Heart right ventricle (tissue), 16 donors: ENCODE measurements around the gene CPA3. TPM values are rescaled to one million over a fixed set of nuclear protein-coding genes. Genes with fewer than 3 reads are reported as not detected.

ENCODE experiments used
- ATAC-seq, 8 donors: fragments of 200-7000 bp; cut with Tn5 transposase; one replicate each; pipeline ENCODE4 v1.9.1; 2020; ENCODE audit warnings: mild to moderate bottlenecking in 8 of 8, moderate library complexity in 8 of 8, moderate number of reproducible peaks in 1 of 8
- DNase-seq, 2 donors: peaks; one replicate each; pipeline ENCODE4 v3.0.0-alpha.2; 2020
- H3K27ac ChIP-seq, 10 donors: fragments of 200-600 bp; sonication (generic) in 2 of 10; one replicate each; pipeline versions ENCODE4 v1.5.0 to v1.8.0; 2020 to 2022; ENCODE audit warnings: mild to moderate bottlenecking in 3 of 10
- H3K27me3 ChIP-seq, 7 donors: fragments of 200-600 bp; one replicate each; pipeline ENCODE4 v1.8.0; 2021 to 2022; ENCODE audit warnings: mild to moderate bottlenecking in 2 of 7
- H3K36me3 ChIP-seq, 9 donors: fragments of 200-600 bp; sonication (generic) in 1 of 9; one replicate each; pipeline versions ENCODE4 v1.5.0 to v1.8.0; 2020 to 2022; ENCODE audit warnings: mild to moderate bottlenecking in 2 of 9
- H3K4me1 ChIP-seq, 9 donors: fragments of 200-600 bp; sonication (generic) in 1 of 9; one replicate each; pipeline versions ENCODE4 v1.5.0 to v1.8.0; 2020 to 2022; ENCODE audit warnings: mild to moderate bottlenecking in 4 of 9
- H3K4me3 ChIP-seq, 10 donors: fragments of 200-600 bp; sonication (generic) in 2 of 10; one replicate each; pipeline versions ENCODE4 v1.5.0 to v1.8.0; 2020 to 2022; ENCODE audit warnings: mild to moderate bottlenecking in 7 of 10, moderate library complexity in 2 of 10
- H3K9me3 ChIP-seq, 11 donors: fragments of 200-600 bp in 10 of 11; sonication (generic) in 2 of 11; one replicate each; pipeline versions ENCODE4 v1.5.0 to v1.8.0; 2013 to 2022; ENCODE audit warnings: mild to moderate bottlenecking in 2 of 11, control low read depth in 1 of 11, moderate library complexity in 1 of 11
- WGBS, 2 donors: extraction: QIAGEN DNeasy Blood & Tissue Kit; methylation state at CpG; one replicate each; pipeline ENCODE4 v1.1.7; 2013; ENCODE audit warnings: inconsistent platforms in 1 of 2; 5-methylcytosine and 5-hydroxymethylcytosine counted together
- intact Hi-C, 10 donors: fragments of 100-400 bp; cut with DNase I; formaldehyde crosslinking; loops; one replicate each; pipeline versions ENCODE4 v1.11.1 to v1.14.2; 2022
- polyA plus RNA-seq, 2 donors: library from polyadenylated mRNA; stranded (reverse); fragments of 200-250 nt; gene quantifications; one replicate each; pipeline ENCODE4 v1.2.3, GENCODE V29; 2013
- total RNA-seq, 10 donors: library from RNA; stranded (reverse); fragmentation: NEBNext Ultra II Directional in 3 of 10; extraction: Animal tissue kit (Norgen Biotek cat#: 25700) in 3 of 10; gene quantifications; one replicate each; pipeline versions ENCODE4 v1.2.1 to v1.2.4, GENCODE V29; 2021 to 2023
- TF ChIP-seq, protein P1 (sequence below), 9 donors: fragments of 200-600 bp; sonication (generic) in 2 of 9; IDR thresholded peaks; one replicate each; pipeline versions ENCODE4 v1.5.0 to v1.8.0; 2021 to 2022; ENCODE audit warnings: antibody characterized with exemption in 9 of 9, mild to moderate bottlenecking in 5 of 9, moderate library complexity in 1 of 9
- donor health status: Arrhythmogenic right ventricular cardiomyopathy.
- donor health status: ischemic (EF 13 %, LVEDD 7.1; RV severe dilation, severe dysfunction).
- donor health status: healthy with polysubstance abuse.
- donor health status: DM: no; HTN: yes; CAD: no.
- donor health status: DM: no; HTN: no; CAD: no.
- donor health status: ischemic (EF 25% LVEDD 6.9; RV normal size, moderate dysfunction).
- donor health status: ischemic (EF 25% LVEDD 5.7; RV mildly dilated, moderate dysfunction).
- donor health status: healthy.
- donor health status: DM: yes; HTN: yes; CAD: no.
- donor health status: Ischemic cardiomyopathy.
- donor health status: ischemic (EF 35%, LVEDD 5.7; RV mildly dilated, moderate dysfunction).
- donor health status: nonischemic (EF 11% LVEDD 7.7; RV severe dilation, severe dysfunction).
- donor health status: DM: yes; HTN: yes; CAD: no.
- donor health status: PGD.
- donor health status: ischemic (EF 29% LVEDD 5.4; RV normal size, mild dysfunction).
- donor health status: nonischemic (EF 23%, LVEDD 6.1; RV moderate dilation, normal function).

CPA3 gene
- total and polyA plus RNA-seq, 12 donors = 0.22 to 2.6 (median 1.4) TPM

DNA sequence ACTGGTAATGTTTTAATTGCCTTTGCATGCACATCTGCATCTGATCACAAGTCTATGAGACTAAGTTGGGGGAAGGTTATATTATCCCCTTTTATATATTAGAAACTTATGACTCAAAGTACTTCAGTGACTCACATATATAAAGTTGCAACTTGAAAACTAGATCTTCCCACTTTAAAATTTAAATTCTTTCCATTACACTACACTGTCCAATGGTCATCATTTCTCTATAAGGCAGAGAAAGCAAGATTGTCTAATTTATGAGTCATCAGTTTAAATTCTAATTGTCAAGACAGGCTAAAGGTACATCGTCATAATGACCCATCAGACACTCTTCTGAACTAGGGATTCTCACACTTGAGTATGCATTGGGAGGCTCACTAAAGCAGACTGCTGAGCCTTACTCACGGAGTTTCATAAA, 37.9 kb downstream of the CPA3 start:
- intact Hi-C loops = no loop called here
- H3K4me3 ChIP-seq = no peak overlapping the region
- H3K27ac ChIP-seq = no peak overlapping the region
- H3K27me3 ChIP-seq = peaks cover 0 to 13% (median 4%) of the 10 kb centered on the region in 7 donors
- ATAC-seq (no peak), DNase-seq (no peak)
- no peaks in the 10 kb centered on the region for H3K36me3 ChIP-seq
- 79 to 88% methylated on average over 2 of the region's 2 CpGs for WGBS, 2 donors
- TF ChIP-seq, protein P1, sequence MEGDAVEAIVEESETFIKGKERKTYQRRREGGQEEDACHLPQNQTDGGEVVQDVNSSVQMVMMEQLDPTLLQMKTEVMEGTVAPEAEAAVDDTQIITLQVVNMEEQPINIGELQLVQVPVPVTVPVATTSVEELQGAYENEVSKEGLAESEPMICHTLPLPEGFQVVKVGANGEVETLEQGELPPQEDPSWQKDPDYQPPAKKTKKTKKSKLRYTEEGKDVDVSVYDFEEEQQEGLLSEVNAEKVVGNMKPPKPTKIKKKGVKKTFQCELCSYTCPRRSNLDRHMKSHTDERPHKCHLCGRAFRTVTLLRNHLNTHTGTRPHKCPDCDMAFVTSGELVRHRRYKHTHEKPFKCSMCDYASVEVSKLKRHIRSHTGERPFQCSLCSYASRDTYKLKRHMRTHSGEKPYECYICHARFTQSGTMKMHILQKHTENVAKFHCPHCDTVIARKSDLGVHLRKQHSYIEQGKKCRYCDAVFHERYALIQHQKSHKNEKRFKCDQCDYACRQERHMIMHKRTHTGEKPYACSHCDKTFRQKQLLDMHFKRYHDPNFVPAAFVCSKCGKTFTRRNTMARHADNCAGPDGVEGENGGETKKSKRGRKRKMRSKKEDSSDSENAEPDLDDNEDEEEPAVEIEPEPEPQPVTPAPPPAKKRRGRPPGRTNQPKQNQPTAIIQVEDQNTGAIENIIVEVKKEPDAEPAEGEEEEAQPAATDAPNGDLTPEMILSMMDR (IDR thresholded peaks at IDR 0.05) = no peak
- no peaks in the 10 kb centered on the region for H3K9me3 ChIP-seq
- H3K4me1 ChIP-seq = no peaks in the 10 kb centered on the region

DNA sequence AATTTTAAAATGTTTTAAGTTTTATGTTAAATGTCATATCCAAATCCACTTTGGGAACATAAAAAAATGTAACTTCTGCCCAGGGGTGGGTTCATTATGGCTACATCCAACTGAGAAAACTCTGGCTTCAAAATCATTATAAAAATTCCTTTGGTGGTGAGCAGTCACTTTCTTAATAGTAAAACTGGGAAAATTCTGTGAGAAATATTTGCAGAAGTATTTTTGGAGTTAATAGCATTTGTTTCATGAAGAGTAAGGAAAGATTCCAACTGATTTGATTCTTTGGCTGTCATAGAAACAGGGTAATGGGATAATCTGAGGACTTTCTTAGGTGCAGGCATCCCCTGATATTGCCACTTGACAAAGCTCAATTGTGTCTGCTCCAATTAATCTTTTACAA, 38.8 kb downstream of the CPA3 start:
- no peak for ATAC-seq
- Histone ChIP-seq H3K4me1 (no peaks in the 10 kb centered on the region), H3K9me3 (no peaks in the 10 kb centered on the region), H3K27ac (no peak overlapping the region), H3K36me3 (no peaks in the 10 kb centered on the region), H3K4me3 (no peak overlapping the region), H3K27me3 (peaks cover 0 to 18% (median 5%) of the 10 kb centered on the region in 7 donors)
- TF ChIP-seq, protein P1 (IDR thresholded peaks at IDR 0.05) = no peak
- intact Hi-C loops = no loop called here
- DNase-seq = no peak

DNA sequence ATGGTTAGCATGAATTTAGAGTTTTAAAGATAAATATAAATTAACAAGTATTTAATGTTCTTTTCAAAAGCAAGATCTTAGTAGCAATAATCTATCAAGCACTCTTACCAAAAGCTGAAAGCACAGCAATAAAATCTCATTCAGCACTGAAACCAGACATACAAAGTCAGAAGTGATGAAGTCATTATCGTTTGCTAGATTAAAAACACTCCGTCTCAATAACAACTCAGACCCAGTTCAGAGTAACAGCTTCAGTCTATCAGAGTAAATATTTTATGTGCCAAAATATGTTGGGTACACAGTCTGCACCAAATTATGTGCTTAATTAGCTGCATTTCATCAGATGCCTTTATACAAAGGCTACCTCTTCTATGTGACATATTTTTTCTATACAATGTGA, 41.6 kb downstream of the CPA3 start:
- Histone ChIP-seq H3K27ac (no peak overlapping the region), H3K4me3 (no peak overlapping the region), H3K9me3 (no peaks in the 10 kb centered on the region), H3K27me3 (peaks cover 0 to 21% (median 5%) of the 10 kb centered on the region in 7 donors), H3K36me3 (no peaks in the 10 kb centered on the region), H3K4me1 (no peaks in the 10 kb centered on the region)
- TF ChIP-seq, protein P1 (IDR thresholded peaks at IDR 0.05) = no peak
- 50 to 63% methylated on average over 2 of the region's 2 CpGs for WGBS, 2 donors
- ATAC-seq (no peak), DNase-seq (no peak)
- intact Hi-C loops = no loop called here

DNA sequence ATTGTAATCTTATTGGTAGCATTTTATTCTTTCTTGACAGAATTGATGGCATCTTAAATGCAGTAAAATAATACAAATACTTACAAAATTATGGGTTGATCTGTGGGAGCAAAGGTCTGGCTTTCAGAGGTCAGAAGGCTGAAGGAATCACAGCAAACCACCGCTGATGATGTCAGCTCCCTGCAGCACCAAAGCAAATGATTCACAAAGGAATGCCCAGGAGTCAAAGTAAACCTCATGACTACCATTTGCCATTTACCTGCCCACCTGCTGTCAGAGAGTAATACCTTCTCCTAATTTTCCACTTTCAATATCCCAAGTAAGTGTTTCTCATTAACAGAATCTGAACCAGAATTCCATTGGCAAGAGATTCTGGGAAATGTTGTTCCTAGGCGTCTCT, 46.1 kb downstream of the CPA3 start:
- H3K4me3 ChIP-seq = no peak overlapping the region
- no peak for ATAC-seq
- no peaks in the 10 kb centered on the region for H3K9me3 ChIP-seq
- WGBS, 2 donors = 76 to 81% methylated on average over 2 of the region's 2 CpGs
- H3K4me1 ChIP-seq = no peaks in the 10 kb centered on the region
- no peaks in the 10 kb centered on the region for H3K36me3 ChIP-seq
- no peak overlapping the region for H3K27ac ChIP-seq
- no peak for DNase-seq
- intact Hi-C loops = no loop called here
- H3K27me3 ChIP-seq = peaks cover 0 to 9% (median 4%) of the 10 kb centered on the region in 7 donors
- TF ChIP-seq, protein P1 (IDR thresholded peaks at IDR 0.05) = no peak
